HepG2 (cell line): ENCODE data around the gene MBOAT7. TPM values are rescaled to one million over a fixed set of nuclear protein-coding genes. Genes with fewer than 3 reads are reported as not detected.

ENCODE experiments used
- ATAC-seq: fragments of 200-7000 bp; cut with Tn5 transposase; 3 replicates; pipeline ENCODE4 v1.9.1; 2020; ENCODE audit warnings: mild to moderate bottlenecking, moderate library complexity
- BruUV-seq: library from RNA; stranded (reverse); fragments of 400-500 nt; replicated peaks from 2 replicates; lab custom pipeline; 2021; lab: Mats Ljungman, UMichigan
- CTCF ChIA-PET: fragments of 300-600 bp; formaldehyde crosslinking; extraction: SDS; loops from one replicate; lab custom pipeline; 2021; ENCODE audit warnings: low total read pairs, inconsistent platforms, low intra/inter-chr PET ratio; lab: Yijun Ruan, JAX
- POLR2A ChIA-PET: fragments of 350-600 bp; sonication (Branson Sonifier 250); formaldehyde crosslinking; loops from one replicate; lab custom pipeline; 2020; ENCODE audit warnings: antibody characterized with exemption, inconsistent platforms; lab: Yijun Ruan, JAX
- DNase-seq: peaks from one replicate; pipeline ENCODE4 v3.0.0-alpha.2; 2015; ENCODE audit warnings: low spot score
- FAIRE-seq: peaks from 3 replicates; lab custom pipeline; 2011; peaks lifted over from hg19 to GRCh38; lab: Jason Lieb, UNC
- H2AFZ ChIP-seq: one replicate; pipeline ENCODE4 v1.6.1; 2011; ENCODE audit warnings: low read length, inconsistent platforms
- H3K27ac ChIP-seq: fragments of 300-600 bp; 3 replicates; pipeline ENCODE4 v1.8.0; 2011; ENCODE audit warnings: mixed run types, mild to moderate bottlenecking, mixed read lengths, low read length, inconsistent platforms; ENCODE audit not compliant: insufficient read depth; ENCODE audit errors: extremely low read length
- H3K27me3 ChIP-seq, 2 experiments: fragments of 200-600 bp in 1 of 2; 2 replicates in 1 of 2; 3 replicates in 1 of 2; pipeline versions ENCODE4 v1.6.0 to v1.8.0; 2011; ENCODE audit warnings: low read length in 2 of 2, mild to moderate bottlenecking in 2 of 2, moderate library complexity in 2 of 2, inconsistent platforms in 1 of 2; ENCODE audit not compliant: insufficient read depth in 2 of 2, control insufficient read depth in 1 of 2
- H3K36me3 ChIP-seq, 2 experiments: fragments of 200-600 bp in 1 of 2; replicated peaks in 1 of 2; 2 replicates in 1 of 2; 3 replicates in 1 of 2; pipeline versions ENCODE4 v1.5.1 to v1.8.0; 2011; ENCODE audit warnings: low read length in 2 of 2, inconsistent platforms in 1 of 2; ENCODE audit not compliant: insufficient read depth in 2 of 2, control insufficient read depth in 1 of 2
- H3K4me1 ChIP-seq: 2 replicates; pipeline ENCODE4 v1.5.1; 2012; ENCODE audit warnings: low read length, inconsistent platforms; ENCODE audit not compliant: insufficient read depth
- H3K4me2 ChIP-seq: 2 replicates; pipeline ENCODE4 v1.6.0; 2011; ENCODE audit warnings: low read depth, low read length, inconsistent platforms
- H3K4me3 ChIP-seq, 3 experiments: fragments of 200-600 bp in 1 of 3; sonication (generic), shearing (Covaris generic) in 1 of 3; replicated peaks in 1 of 3; 2 replicates each; pipeline ENCODE4 v1.5.1; 2011 to 2016; ENCODE audit warnings: low read length in 3 of 3, inconsistent platforms in 2 of 3, low read depth in 2 of 3, mild to moderate bottlenecking in 2 of 3, control low read depth in 1 of 3, mixed read lengths in 1 of 3; ENCODE audit not compliant: insufficient read depth in 1 of 3
- H3K79me2 ChIP-seq: one replicate; pipeline ENCODE4 v1.6.1; 2011; ENCODE audit warnings: low read length, inconsistent platforms; ENCODE audit not compliant: insufficient read depth
- H3K9ac ChIP-seq: 2 replicates; pipeline ENCODE4 v1.6.0; 2011; ENCODE audit warnings: mild to moderate bottlenecking, low read depth, low read length, inconsistent platforms; ENCODE audit not compliant: insufficient read depth
- H3K9me3 ChIP-seq: 2 replicates; pipeline ENCODE4 v1.5.1; 2012; ENCODE audit warnings: mild to moderate bottlenecking, low read length
- H4K20me1 ChIP-seq: 2 replicates; pipeline ENCODE4 v1.6.0; 2011; ENCODE audit warnings: inconsistent platforms, mild to moderate bottlenecking, low read length, moderate library complexity; ENCODE audit not compliant: insufficient read depth
- AGO2 ChIP-seq: fragments of 200-400 bp; formaldehyde crosslinking; optimal IDR thresholded peaks from 2 replicates; pipeline ENCODE3; 2017; ENCODE audit warnings: mild to moderate bottlenecking, low read depth, low read length, moderate library complexity
- BCL3 ChIP-seq: sonication (generic); formaldehyde crosslinking; IDR thresholded peaks from 2 replicates; pipeline ENCODE4 v1.5.1; 2020; ENCODE audit warnings: mild to moderate bottlenecking, missing genetic modification reagents, moderate library complexity
- CCDC6 ChIP-seq: sonication (generic); formaldehyde crosslinking; IDR thresholded peaks from 2 replicates; pipeline ENCODE4 v1.8.1; 2022; ENCODE audit warnings: mild to moderate bottlenecking, missing genetic modification reagents, moderate library complexity
- GATA4 ChIP-seq: sonication (generic); IDR thresholded peaks from 2 replicates; pipeline ENCODE4 v1.6.1; 2016; ENCODE audit warnings: antibody characterized with exemption, low read depth, borderline replicate concordance
- RBFOX2 ChIP-seq: fragments of 200-400 bp; formaldehyde crosslinking; IDR thresholded peaks from 2 replicates; pipeline ENCODE4 v1.6.1; 2017; ENCODE audit warnings: low read depth, mild to moderate bottlenecking, low read length
- RFXANK ChIP-seq: IDR thresholded peaks from 2 replicates; pipeline ENCODE4 v1.6.1; 2016
- SNRNP70 ChIP-seq: fragments of 200-400 bp; formaldehyde crosslinking; IDR thresholded peaks from 2 replicates; pipeline ENCODE4 v1.6.1; 2017; ENCODE audit warnings: mild to moderate bottlenecking, low read depth, low read length, moderate library complexity
- XRCC5 ChIP-seq: fragments of 200-400 bp; formaldehyde crosslinking; optimal IDR thresholded peaks from 2 replicates; pipeline ENCODE3; 2017; ENCODE audit warnings: mild to moderate bottlenecking, low read length
- ZNF850 ChIP-seq: sonication (generic); formaldehyde crosslinking; conservative IDR thresholded peaks from 2 replicates; pipeline ENCODE4 v1.9.0; 2021; ENCODE audit warnings: mild to moderate bottlenecking, missing genetic modification reagents
- ZSCAN20 ChIP-seq: sonication (generic); formaldehyde crosslinking; IDR thresholded peaks from 2 replicates; pipeline ENCODE4 v1.4.0; 2020; ENCODE audit warnings: missing genetic modification reagents, mild to moderate bottlenecking, borderline replicate concordance
- WGBS: methylation state at CpG from one replicate; pipeline ENCODE4 v1.1.6; 2017; ENCODE audit warnings: low lambda C conversion rate; 5-methylcytosine and 5-hydroxymethylcytosine counted together
- in situ Hi-C: cut with HindIII; loops from 2 replicates; pipeline ENCODE4 v1.10.0; 2017; ENCODE audit warnings: low pct_unique_long_range_greater_than_20kb; ENCODE audit not compliant: extremely low pct_ligation_motif_present
- intact Hi-C: fragments of 100-400 bp; cut with micrococcal nuclease; formaldehyde crosslinking; loops from one replicate; pipeline ENCODE4 v1.10.0; 2022; ENCODE audit not compliant: unreplicated experiment
- polyA plus RNA-seq, 8 experiments: library from polyadenylated mRNA; depleted of rRNA in 3 of 8; stranded (reverse) in 7 of 8; unstranded in 1 of 8; fragments of >200 nt; fragmentation: Illumina TruSeq in 4 of 8; extraction: Trizol in 4 of 8; gene quantifications; 2 replicates each; pipeline versions ENCODE4 v1.2.1 to v1.2.3, GENCODE V29; 2011 to 2016; ENCODE audit warnings: low read depth in 4 of 8, missing spikeins in 1 of 8, mixed read lengths in 1 of 8; ENCODE audit not compliant: insufficient read depth in 1 of 8
- total RNA-seq, 5 experiments: library from RNA; depleted of rRNA; stranded (reverse); fragments of >200 nt; fragmentation: Illumina TruSeq; extraction: Trizol; gene quantifications; 2 replicates each; pipeline ENCODE4 v1.2.3, GENCODE V29; 2016; ENCODE audit warnings: low read depth in 1 of 5

Gene MBOAT7
- total and polyA plus RNA-seq, 2 of the 13 experiments (the other 11 are each of a cell fraction or from before 2014, with no cell fraction given): 22.2 to 25.5 TPM

GRCh38 chr19:54148158-54148557 is 41.2 kb downstream of the MBOAT7 start:
- Histone ChIP-seq H3K9me3 (no peaks in the 10 kb centered on the region), H3K4me2 (no peak overlapping the region), H3K4me3 (no peak overlapping the region), H3K9ac (no peak overlapping the region), H3K79me2 (no peaks in the 10 kb centered on the region), H3K27me3 (no peaks in the 10 kb centered on the region), H2AFZ (no peak overlapping the region), H4K20me1 (0 out of 2 replicates have a peak, but pooled peaks cover 3% of the 10 kb centered on the region), H3K27ac (no peak overlapping the region), H3K4me1 (no peaks in the 10 kb centered on the region), H3K36me3 (peaks cover 63 to 96% of the 10 kb centered on the region in 2 experiments)
- DNase-seq (no peak), FAIRE-seq (no peak), ATAC-seq (no peak)
- POLR2A ChIA-PET: interaction anchor here (1.4 kb wide), 1 partner anchor 11 kb away, joined by 4 read pairs; the partner anchor contains the start of gene CNOT3
- BruUV-seq: no TSS peak
- intact Hi-C loops: no loop called here
- in situ Hi-C loops: no loop called here
- 95% methylated on average over 17 of the region's 19 CpGs for WGBS
- TF ChIP-seq BCL3 (CRISPR knock-in tag): no peak
- no peak for TF ChIP-seq GATA4
- TF ChIP-seq AGO2: peak; percentile 62
- TF ChIP-seq RBFOX2: peak; percentile 71
- TF ChIP-seq, all 625 proteins: peak for 2
- CTCF ChIA-PET: no interaction called here

GRCh38 chr19:54147676-54148075 is 41.7 kb downstream of the MBOAT7 start:
- Histone ChIP-seq H2AFZ (no peak overlapping the region), H4K20me1 (peaks cover 6% of the 10 kb centered on the region; the same call in 1 of the 2 replicates), H3K4me1 (no peaks in the 10 kb centered on the region), H3K4me2 (no peak overlapping the region), H3K27ac (no peak overlapping the region), H3K9me3 (no peaks in the 10 kb centered on the region), H3K27me3 (no peaks in the 10 kb centered on the region), H3K4me3 (no peak overlapping the region), H3K9ac (no peak overlapping the region), H3K36me3 (peaks cover 67 to 96% of the 10 kb centered on the region in 2 experiments), H3K79me2 (no peaks in the 10 kb centered on the region)
- TF ChIP-seq AGO2 (peak; percentile 14), ZNF850 (CRISPR knock-in tag) (no peak), CCDC6 (CRISPR knock-in tag) (no peak), XRCC5 (no peak), RFXANK (CRISPR knock-in tag) (no peak), ZSCAN20 (CRISPR knock-in tag) (no peak), SNRNP70 (no peak)
- in situ Hi-C loops (no loop called here), intact Hi-C loops (no loop called here)
- no peak for FAIRE-seq
- no TSS peak for BruUV-seq
- ATAC-seq: no peak
- DNase-seq: no peak
- WGBS: 79% methylated on average over 3 of the region's 3 CpGs
- ChIA-PET POLR2A (interaction anchor here (1.4 kb wide), 1 partner anchor 11 kb away, joined by 4 read pairs; the partner anchor contains the start of gene CNOT3), CTCF (no interaction called here)
